Stimulated activated CD4-positive, alpha-beta T cell treated with anti-CD3 and anti-CD28 coated beads, TNF-alpha, amount 100 ng/mL, for 1 hour (primary cell): ENCODE results near the gene UTF1.
"Not testable (repeated sequence)": the region's sequence is repeated elsewhere in the genome, so short reads cannot be mapped to it uniquely, and the experiment has no call there.

ENCODE experiments used
- DNase-seq, 3 donors: peaks; one replicate each; pipeline ENCODE4 v3.0.0-alpha.2; 2020; ENCODE audit warnings: low read depth in 3 of 3, low spot score in 1 of 3

UTF1 gene

GRCh38 chr10:133227256-133227655 is 2.8 kb upstream of the UTF1 start:
- no peak for DNase-seq

GRCh38 chr10:133229265-133230043 is 563 bp upstream of the UTF1 start:
- no peak for DNase-seq

- DNase-seq: no peak
Measured at GRCh38 chr10:133230387-133231195, 574 bp downstream of the UTF1 start.

- DNase-seq: no peak
Measured at GRCh38 chr10:133231244-133231945, 1.4 kb downstream of the UTF1 start.

GRCh38 chr10:133231946-133232574 is 2.0 kb downstream of the UTF1 start:
- no peak for DNase-seq

GRCh38 chr10:133234796-133235195 is 4.8 kb downstream of the UTF1 start:
- not testable (repeated sequence) for DNase-seq

- no peak for DNase-seq
Measured at GRCh38 chr10:133235265-133235855, 5.3 kb downstream of the UTF1 start.

GRCh38 chr10:133235932-133236331 is 5.9 kb downstream of the UTF1 start:
- DNase-seq: no peak

- DNase-seq: no peak
Measured at GRCh38 chr10:133236401-133237240, 6.6 kb downstream of the UTF1 start.

- DNase-seq: no peak
Measured at GRCh38 chr10:133237241-133237587, 7.2 kb downstream of the UTF1 start.

GRCh38 chr10:133237588-133238465 is 7.8 kb downstream of the UTF1 start, which contains the start of gene VENTX:
TSS of gene VENTX (plus strand) at chr10:133237855. CDS start at chr10:133237915, 60 bp downstream.
- no peak for DNase-seq

- no peak for DNase-seq
Measured at GRCh38 chr10:133238466-133238804, 8.4 kb downstream of the UTF1 start.

- DNase-seq: no peak
Measured at GRCh38 chr10:133239990-133240389, 10.0 kb downstream of the UTF1 start.

GRCh38 chr10:133241501-133242205 is 11.6 kb downstream of the UTF1 start:
- DNase-seq: no peak

- no peak for DNase-seq
Measured at GRCh38 chr10:133242611-133243356, 12.8 kb downstream of the UTF1 start.

- DNase-seq: no peak
Measured at GRCh38 chr10:133243593-133243992, 13.6 kb downstream of the UTF1 start.

- DNase-seq: no peak
Measured at GRCh38 chr10:133245439-133246235, 15.6 kb downstream of the UTF1 start.
